Fibroblast of lung (primary cell): ENCODE measurements around the gene NR1D2. TPM values are rescaled to one million over a fixed set of nuclear protein-coding genes. Genes with fewer than 3 reads are reported as not detected.
A peak's percentile ranks its signal among the peaks of the same experiment; 100 is the strongest.

Experiments used
- DNase-seq, 2 donors: peaks; one replicate each; pipeline versions ENCODE4 v3.0.0 to v3.0.0-alpha.2; 2010; ENCODE audit warnings: low read depth in 2 of 2
- H2AFZ ChIP-seq: 2 replicates; pipeline ENCODE4 v1.5.1; 2012; ENCODE audit warnings: low read length, control low read depth, inconsistent platforms
- H3K27ac ChIP-seq: 2 replicates; pipeline ENCODE4 v1.5.1; 2011; ENCODE audit warnings: low read length, control low read depth; ENCODE audit not compliant: insufficient read depth
- H3K27me3 ChIP-seq: 2 replicates; pipeline ENCODE4 v1.5.1; 2011; ENCODE audit warnings: mild to moderate bottlenecking, low read length; ENCODE audit not compliant: control insufficient read depth, insufficient read depth
- H3K36me3 ChIP-seq: 2 replicates; pipeline ENCODE4 v1.5.1; 2011; ENCODE audit warnings: low read length; ENCODE audit not compliant: control insufficient read depth, insufficient read depth
- H3K4me1 ChIP-seq: 2 replicates; pipeline ENCODE4 v1.5.1; 2011; ENCODE audit warnings: low read length; ENCODE audit not compliant: control insufficient read depth, insufficient read depth; ENCODE audit errors: extremely low read depth
- H3K4me2 ChIP-seq: 2 replicates; pipeline ENCODE4 v1.5.1; 2011; ENCODE audit warnings: low read length, control low read depth; ENCODE audit not compliant: insufficient read depth; ENCODE audit errors: extremely low read depth
- H3K4me3 ChIP-seq, 4 experiments: fragments of 200-600 bp in 1 of 4; sonication (generic) in 1 of 4; replicated peaks in 1 of 4; 2 replicates each; pipeline ENCODE4 v1.5.1; 2011 to 2016; ENCODE audit warnings: low read length in 4 of 4, low read depth in 3 of 4, mild to moderate bottlenecking in 3 of 4, control low read depth in 2 of 4, inconsistent platforms in 1 of 4, mixed read lengths in 1 of 4; ENCODE audit not compliant: insufficient read depth in 1 of 4; ENCODE audit errors: control extremely low read depth in 1 of 4
- H3K79me2 ChIP-seq: 2 replicates; pipeline ENCODE4 v1.5.1; 2012; ENCODE audit warnings: mild to moderate bottlenecking, low read length, inconsistent platforms; ENCODE audit not compliant: control insufficient read depth, insufficient read depth
- H3K9ac ChIP-seq: 2 replicates; pipeline ENCODE4 v1.5.1; 2011; ENCODE audit warnings: mild to moderate bottlenecking, low read length, control low read depth; ENCODE audit not compliant: insufficient read depth
- H3K9me3 ChIP-seq: 2 replicates; pipeline ENCODE4 v1.5.1; 2012; ENCODE audit warnings: low read depth, low read length; ENCODE audit not compliant: control insufficient read depth, insufficient read depth
- H4K20me1 ChIP-seq: 2 replicates; pipeline ENCODE4 v1.5.1; 2011; ENCODE audit warnings: low read length; ENCODE audit not compliant: control insufficient read depth, insufficient read depth; ENCODE audit errors: extremely low read depth
- CTCF ChIP-seq, 2 donors: IDR thresholded peaks in 1 of 2; conservative IDR thresholded peaks in 1 of 2; 1 replicate in 1 of 2; 2 replicates in 1 of 2; pipeline ENCODE4 v1.5.1; 2011 to 2012; ENCODE audit warnings: low read length in 2 of 2, control low read depth in 1 of 2, inconsistent platforms in 1 of 2, low read depth in 1 of 2, mild to moderate bottlenecking in 1 of 2
- EZH2 ChIP-seq: IDR thresholded peaks from 2 replicates; pipeline ENCODE4 v1.5.1; 2012; ENCODE audit warnings: low read length, control low read depth, mild to moderate bottlenecking; ENCODE audit errors: missing control alignments
- polyA plus RNA-seq, 2 donors: library from polyadenylated mRNA; depleted of rRNA in 1 of 2; stranded (reverse) in 1 of 2; unstranded in 1 of 2; fragments of >200 nt; gene quantifications; 2 replicates each; pipeline ENCODE4 v1.2.1, GENCODE V29; 2011 to 2012; ENCODE audit warnings: missing spikeins in 1 of 2
- total RNA-seq: library from RNA; depleted of rRNA; stranded (reverse); fragments of >200 nt; gene quantifications from 2 replicates; pipeline ENCODE4 v1.2.1, GENCODE V29; 2014

Gene NR1D2
- total and polyA plus RNA-seq, 2 donors (not counting 1 experiment from before 2014, with no cell fraction given) = 41.5 to 85.2 TPM

GRCh38 chr3:23948761-23949160 is 3.7 kb downstream of the NR1D2 start:
- H3K4me3 ChIP-seq = no peak overlapping the region
- H3K27me3 ChIP-seq = no peaks in the 10 kb centered on the region
- peaks cover 18% of the 10 kb centered on the region for H3K4me1 ChIP-seq
- no peaks in the 10 kb centered on the region for H3K36me3 ChIP-seq
- DNase-seq = no peak
- H3K9ac ChIP-seq = no peak overlapping the region
- no peak overlapping the region for H3K27ac ChIP-seq
- H3K79me2 ChIP-seq = peaks cover 53% of the 10 kb centered on the region
- H3K9me3 ChIP-seq = no peaks in the 10 kb centered on the region
- peaks cover 2% of the 10 kb centered on the region for H4K20me1 ChIP-seq
- H3K4me2 ChIP-seq = no peak overlapping the region
- no peak overlapping the region for H2AFZ ChIP-seq
- TF ChIP-seq CTCF (conservative IDR thresholded peaks at IDR 0.05 in 1 of 2, IDR thresholded peaks at IDR 0.05 in 1 of 2; ENCODE audit: low read depth in 1 of 2, low read length in 2 of 2) (no peak), EZH2 (no peak)

GRCh38 chr3:23949784-23950183 is 4.7 kb downstream of the NR1D2 start:
- Histone ChIP-seq H3K9ac (no peak overlapping the region), H3K27me3 (no peaks in the 10 kb centered on the region), H2AFZ (no peak overlapping the region), H3K4me1 (peaks cover 14% of the 10 kb centered on the region), H3K36me3 (no peaks in the 10 kb centered on the region), H3K9me3 (no peaks in the 10 kb centered on the region), H4K20me1 (peaks cover 2% of the 10 kb centered on the region), H3K79me2 (peaks cover 62% of the 10 kb centered on the region), H3K4me2 (peak overlapping the region; percentile 52), H3K27ac (no peak overlapping the region), H3K4me3 (no peak overlapping the region)
- TF ChIP-seq EZH2 (no peak), CTCF (conservative IDR thresholded peaks at IDR 0.05 in 1 of 2, IDR thresholded peaks at IDR 0.05 in 1 of 2; ENCODE audit: low read depth in 1 of 2, low read length in 2 of 2) (no peak)
- no peak for DNase-seq

- H2AFZ ChIP-seq = no peak overlapping the region
- H3K27ac ChIP-seq = no peak overlapping the region
- H3K4me3 ChIP-seq = peak overlapping the region in 1 of 4 experiments; percentile 12
- no peak overlapping the region for H3K9ac ChIP-seq
- H3K27me3 ChIP-seq = no peaks in the 10 kb centered on the region
- H3K9me3 ChIP-seq = no peaks in the 10 kb centered on the region
- no peak for TF ChIP-seq EZH2
- no peak for TF ChIP-seq CTCF (conservative IDR thresholded peaks at IDR 0.05 in 1 of 2, IDR thresholded peaks at IDR 0.05 in 1 of 2; ENCODE audit: low read depth in 1 of 2, low read length in 2 of 2)
- peaks cover 66% of the 10 kb centered on the region for H3K79me2 ChIP-seq
- H3K4me1 ChIP-seq = peaks cover 14% of the 10 kb centered on the region
- peak overlapping the region; percentile 52 for H3K4me2 ChIP-seq
- H3K36me3 ChIP-seq = no peaks in the 10 kb centered on the region
- DNase-seq = no peak
- H4K20me1 ChIP-seq = peaks cover 2% of the 10 kb centered on the region
These were observed 5.2 kb downstream of the NR1D2 start for GRCh38 chr3:23950293-23950692.
